Psoas muscle (tissue), 8 donors: ENCODE results near the gene PDCD1. TPM values are rescaled to one million over a fixed set of nuclear protein-coding genes. Genes with fewer than 3 reads are reported as not detected.
A peak's percentile ranks its signal among the peaks of the same experiment; 100 is the strongest.

Experiments
- ATAC-seq, 4 donors: fragments of 200-7000 bp; cut with Tn5 transposase; one replicate each; pipeline ENCODE4 v1.9.1; 2020; ENCODE audit warnings: moderate library complexity in 3 of 4, mild to moderate bottlenecking in 2 of 4
- DNase-seq, 2 donors: peaks; one replicate each; pipeline ENCODE4 v3.0.0-alpha.2; 2020
- H3K27ac ChIP-seq: fragments of 200-600 bp; one replicate; pipeline ENCODE4 v1.8.0; 2022
- H3K27me3 ChIP-seq, 3 donors: fragments of 200-600 bp in 1 of 3; one replicate each; pipeline versions ENCODE4 v1.6.1 to v1.8.0; 2013 to 2022; ENCODE audit warnings: low read length in 2 of 3, mild to moderate bottlenecking in 2 of 3, moderate library complexity in 1 of 3; ENCODE audit not compliant: insufficient read depth in 3 of 3
- H3K36me3 ChIP-seq, 2 donors: fragments of 200-600 bp in 1 of 2; one replicate each; pipeline versions ENCODE4 v1.6.1 to v1.8.0; 2013 to 2022; ENCODE audit warnings: low read depth in 1 of 2, mild to moderate bottlenecking in 1 of 2, moderate library complexity in 1 of 2; ENCODE audit not compliant: insufficient read depth in 1 of 2
- H3K4me1 ChIP-seq: fragments of 200-600 bp; one replicate; pipeline ENCODE4 v1.8.0; 2022
- H3K4me3 ChIP-seq: fragments of 200-600 bp; one replicate; pipeline ENCODE4 v1.8.0; 2022; ENCODE audit warnings: mild to moderate bottlenecking
- H3K9me3 ChIP-seq: fragments of 200-600 bp; one replicate; pipeline ENCODE4 v1.8.0; 2022
- WGBS, 3 donors: extraction: QIAGEN DNeasy Blood & Tissue Kit; methylation state at CpG; one replicate each; pipeline versions ENCODE4 v1.1.6 to v1.1.7; 2013; 5-methylcytosine and 5-hydroxymethylcytosine counted together
- intact Hi-C, 2 donors: fragments of 100-400 bp; cut with DNase I; formaldehyde crosslinking; loops; one replicate each; pipeline versions ENCODE4 v1.11.0 to v1.14.2; 2022
- polyA plus RNA-seq, 3 donors: library from polyadenylated mRNA; stranded (reverse); fragments of 200-250 nt; gene quantifications; one replicate each; pipeline ENCODE4 v1.2.3, GENCODE V29; 2013
- total RNA-seq, 4 donors: library from RNA; stranded (reverse); fragmentation: NEBNext Ultra II Directional in 2 of 4; extraction: Animal tissue kit (Norgen Biotek cat#: 25700) in 2 of 4; gene quantifications; one replicate each; pipeline versions ENCODE4 v1.2.1 to v1.2.4, GENCODE V29; 2021 to 2023
- TF ChIP-seq, protein P1 (sequence below): fragments of 200-600 bp; IDR thresholded peaks from one replicate; pipeline ENCODE4 v1.8.0; 2022; ENCODE audit warnings: antibody characterized with exemption
- donor health status: healthy with polysubstance abuse.
- donor health status: DM: no; HTN: no; CAD: no; lungs with moderate emphysema.
- donor health status: Bipolar disorder and iron deficiency.
- donor health status: healthy.
- donor health status: DM: yes; HTN: yes; CAD: no.
- donor health status: DM: no; HTN: no; CAD: no.
- donor health status: DM: no; HTN: no; CAD: no.
- donor health status: DM: yes; HTN: yes; CAD: no.

Gene PDCD1
- total and polyA plus RNA-seq, 7 donors = 0.03 to 0.30 (median 0.06) TPM; not detected in 2

DNA sequence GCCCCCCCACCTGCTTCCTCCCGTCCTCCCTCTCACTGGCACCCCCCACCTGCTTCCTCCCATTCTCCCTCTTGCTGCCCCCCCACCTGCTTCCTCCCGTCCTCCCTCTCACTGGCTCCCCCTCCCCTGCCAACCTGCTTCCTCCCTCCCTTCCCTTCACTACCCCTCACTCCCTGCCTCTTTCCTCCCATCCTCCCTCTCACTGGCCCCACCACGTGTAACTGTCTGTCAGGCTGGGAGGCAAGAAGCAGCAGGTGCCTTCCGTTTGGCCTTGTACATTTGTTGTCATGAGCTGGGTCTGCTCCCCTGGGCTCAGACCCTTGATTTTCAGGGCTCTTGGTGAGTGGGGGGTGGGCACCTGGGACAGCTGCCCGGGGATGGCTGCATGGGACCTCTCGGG is 29.9 kb upstream of the PDCD1 start:
- Histone ChIP-seq H3K4me3 (no peak overlapping the region), H3K27ac (no peak overlapping the region), H3K27me3 (peaks cover 0 to 49% (median 7%) of the 10 kb centered on the region in 3 donors), H3K36me3 (no peaks in the 10 kb centered on the region), H3K4me1 (no peaks in the 10 kb centered on the region), H3K9me3 (no peaks in the 10 kb centered on the region)
- DNase-seq (no peak), ATAC-seq (no peak)
- intact Hi-C loops = no loop called here
- 19 to 31% (median 27%) methylated on average over 4 to 5 of the region's 6 CpGs for WGBS, 3 donors
- TF ChIP-seq, protein P1, sequence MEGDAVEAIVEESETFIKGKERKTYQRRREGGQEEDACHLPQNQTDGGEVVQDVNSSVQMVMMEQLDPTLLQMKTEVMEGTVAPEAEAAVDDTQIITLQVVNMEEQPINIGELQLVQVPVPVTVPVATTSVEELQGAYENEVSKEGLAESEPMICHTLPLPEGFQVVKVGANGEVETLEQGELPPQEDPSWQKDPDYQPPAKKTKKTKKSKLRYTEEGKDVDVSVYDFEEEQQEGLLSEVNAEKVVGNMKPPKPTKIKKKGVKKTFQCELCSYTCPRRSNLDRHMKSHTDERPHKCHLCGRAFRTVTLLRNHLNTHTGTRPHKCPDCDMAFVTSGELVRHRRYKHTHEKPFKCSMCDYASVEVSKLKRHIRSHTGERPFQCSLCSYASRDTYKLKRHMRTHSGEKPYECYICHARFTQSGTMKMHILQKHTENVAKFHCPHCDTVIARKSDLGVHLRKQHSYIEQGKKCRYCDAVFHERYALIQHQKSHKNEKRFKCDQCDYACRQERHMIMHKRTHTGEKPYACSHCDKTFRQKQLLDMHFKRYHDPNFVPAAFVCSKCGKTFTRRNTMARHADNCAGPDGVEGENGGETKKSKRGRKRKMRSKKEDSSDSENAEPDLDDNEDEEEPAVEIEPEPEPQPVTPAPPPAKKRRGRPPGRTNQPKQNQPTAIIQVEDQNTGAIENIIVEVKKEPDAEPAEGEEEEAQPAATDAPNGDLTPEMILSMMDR = no peak

DNA sequence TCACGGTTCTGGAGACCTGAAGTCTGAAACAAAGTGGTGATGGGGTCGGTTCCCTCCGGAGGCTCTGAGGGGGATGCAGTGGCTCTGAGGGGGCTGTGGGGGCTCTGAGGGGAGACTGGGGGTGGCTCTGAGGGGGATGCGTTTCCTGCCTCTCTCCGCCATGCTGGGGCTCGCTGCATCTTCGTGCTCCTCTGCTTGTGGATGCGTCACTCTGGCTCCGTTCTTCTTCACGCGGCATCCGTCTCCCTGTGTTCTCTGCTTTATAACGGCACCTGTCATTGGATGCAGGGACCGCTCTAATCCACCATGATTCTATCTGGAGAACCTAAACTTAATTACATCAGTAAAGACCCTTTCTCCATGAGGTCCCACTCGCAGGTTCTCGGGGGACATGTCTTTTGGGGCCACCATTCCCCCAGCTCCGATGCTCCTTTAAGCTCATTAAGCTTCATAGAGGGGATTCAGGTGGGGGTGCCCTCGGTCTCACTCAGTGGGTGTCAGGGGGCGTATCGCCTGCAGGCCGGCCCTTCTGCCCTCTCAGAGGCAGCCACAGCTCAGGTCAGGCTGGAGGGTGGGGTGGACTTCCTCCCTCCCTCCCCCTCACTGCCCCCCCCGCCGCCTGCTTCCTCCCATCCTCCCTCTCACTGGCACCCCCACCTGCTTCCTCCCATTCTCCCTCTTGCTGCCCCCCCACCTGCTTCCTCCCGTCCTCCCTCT is 29.3 kb upstream of the PDCD1 start:
- intact Hi-C loops = no loop called here
- 80 to 87% (median 86%) methylated on average over 20 to 23 of the region's 24 CpGs for WGBS, 3 donors
- TF ChIP-seq, protein P1 = no peak
- H3K27me3 ChIP-seq = peaks cover 0 to 49% (median 7%) of the 10 kb centered on the region in 3 donors
- no peaks in the 10 kb centered on the region for H3K4me1 ChIP-seq
- ATAC-seq = no peak
- DNase-seq = no peak
- H3K9me3 ChIP-seq = no peaks in the 10 kb centered on the region
- no peak overlapping the region for H3K27ac ChIP-seq
- H3K4me3 ChIP-seq = no peak overlapping the region
- no peaks in the 10 kb centered on the region for H3K36me3 ChIP-seq

DNA sequence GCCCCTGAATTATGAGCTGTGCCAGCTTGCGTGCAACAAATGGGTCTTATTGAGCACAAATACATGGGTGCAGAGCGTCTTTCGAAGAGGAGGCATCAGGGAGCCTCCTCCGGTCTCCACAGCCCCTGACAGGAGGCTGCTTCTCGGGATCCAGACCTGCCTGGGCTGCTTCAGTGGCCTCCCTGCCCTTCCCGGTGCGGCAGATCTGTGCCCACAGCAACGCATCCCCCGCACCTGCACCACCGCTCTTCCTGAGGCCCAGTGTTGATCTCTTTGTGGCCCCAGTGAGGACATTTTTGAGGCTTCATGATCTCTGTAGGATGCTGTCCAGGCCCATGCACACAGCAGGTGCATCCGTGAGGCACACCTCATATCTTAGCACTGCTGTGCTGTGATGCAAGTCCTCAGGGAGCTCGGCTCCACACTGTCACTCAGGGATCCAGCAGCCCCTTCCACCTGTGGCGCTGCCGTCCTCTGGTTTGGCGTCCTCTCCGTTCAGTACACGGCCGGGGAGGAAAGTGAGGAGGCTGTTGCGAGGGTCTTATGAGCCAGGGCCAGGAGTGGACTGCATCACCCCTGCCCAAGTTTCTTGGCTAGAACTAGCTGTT is 28.2 kb upstream of the PDCD1 start:
- ATAC-seq (no peak), DNase-seq (peak in 1 of 2 donors; percentile 43)
- peaks cover 0 to 49% (median 7%) of the 10 kb centered on the region in 3 donors for H3K27me3 ChIP-seq
- TF ChIP-seq, protein P1 = no peak
- H3K4me3 ChIP-seq = no peak overlapping the region
- no peak overlapping the region for H3K27ac ChIP-seq
- no peaks in the 10 kb centered on the region for H3K9me3 ChIP-seq
- WGBS, 3 donors = 90 to 92% (median 92%) methylated on average over 19 of the region's 19 CpGs
- H3K36me3 ChIP-seq = no peaks in the 10 kb centered on the region
- H3K4me1 ChIP-seq = peaks cover 7% of the 10 kb centered on the region
- intact Hi-C loops = no loop called here

DNA sequence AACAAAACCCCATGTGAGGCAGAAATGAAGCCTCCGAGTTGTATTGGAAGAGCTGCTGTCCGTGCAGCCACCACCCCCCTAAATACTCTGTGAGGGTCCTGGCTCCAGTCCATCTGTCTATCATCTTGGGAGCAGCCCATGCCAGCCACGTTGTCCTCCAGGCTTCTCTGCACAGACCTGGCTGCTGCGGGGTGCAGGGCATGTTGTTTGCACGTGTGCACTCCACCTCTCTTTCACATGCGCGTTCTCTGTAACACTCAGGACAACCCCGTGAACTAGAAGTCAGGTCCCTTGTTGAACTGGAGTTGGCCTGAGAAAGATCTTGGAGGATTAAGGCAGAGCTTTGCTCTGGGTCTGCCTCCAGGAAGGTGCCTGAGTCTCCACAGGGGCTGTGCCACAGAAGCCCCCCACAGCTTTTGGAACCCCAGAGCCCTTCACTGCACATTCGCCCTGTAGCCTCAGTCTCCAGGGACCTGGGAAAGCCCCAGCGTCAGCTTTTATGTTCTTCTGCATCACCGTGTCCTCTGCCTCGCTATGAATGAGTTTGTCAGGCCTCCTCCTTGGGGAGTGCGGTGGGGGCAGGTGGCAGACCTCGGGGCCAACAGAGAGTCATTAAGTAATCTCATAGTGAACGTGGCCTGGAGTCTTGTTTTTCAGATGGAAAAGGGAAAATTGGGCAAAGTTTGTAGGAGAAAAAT is 27.4 kb upstream of the PDCD1 start:
- H3K9me3 ChIP-seq = no peaks in the 10 kb centered on the region
- no peak overlapping the region for H3K4me3 ChIP-seq
- ATAC-seq (no peak), DNase-seq (peak in 1 of 2 donors; percentile 40)
- H3K4me1 ChIP-seq = peaks cover 10% of the 10 kb centered on the region
- TF ChIP-seq, protein P1 = no peak
- peaks cover 0 to 49% (median 7%) of the 10 kb centered on the region in 3 donors for H3K27me3 ChIP-seq
- H3K27ac ChIP-seq = no peak overlapping the region
- H3K36me3 ChIP-seq = no peaks in the 10 kb centered on the region
- WGBS, 3 donors = 36 to 47% (median 37%) methylated on average over 15 of the region's 15 CpGs
- intact Hi-C loops = no loop called here
